Type B pancreatic cell (in vitro differentiated cells): ENCODE results near the gene CCND1. TPM values are rescaled to one million over a fixed set of nuclear protein-coding genes. Genes with fewer than 3 reads are reported as not detected.

Source experiments
- DNase-seq: peaks from one replicate; pipeline ENCODE4 v3.0.0; 2021; ENCODE audit warnings: mixed read lengths; ENCODE audit not compliant: unreplicated experiment; ENCODE audit errors: extremely low spot score
- H3K27ac Mint-ChIP-seq: 2 replicates; pipeline ENCODE4 v1.8.0; 2021; ENCODE audit warnings: mild to moderate bottlenecking, mixed read lengths
- H3K27me3 Mint-ChIP-seq: 2 replicates; pipeline ENCODE4 v1.8.0; 2021; ENCODE audit warnings: mixed read lengths
- H3K36me3 Mint-ChIP-seq: 2 replicates; pipeline ENCODE4 v1.8.0; 2021; ENCODE audit warnings: mixed read lengths
- H3K4me1 Mint-ChIP-seq: one replicate; pipeline ENCODE4 v1.8.0; 2021; ENCODE audit warnings: mixed read lengths; ENCODE audit not compliant: unreplicated experiment
- H3K4me3 Mint-ChIP-seq: 2 replicates; pipeline ENCODE4 v1.8.0; 2021; ENCODE audit warnings: mild to moderate bottlenecking, mixed read lengths
- H3K9me3 Mint-ChIP-seq: 2 replicates; pipeline ENCODE4 v1.8.0; 2021; ENCODE audit warnings: mixed read lengths
- total RNA-seq: library from RNA; stranded (reverse); gene quantifications from 2 replicates; pipeline ENCODE4 v1.2.1, GENCODE V29; 2021; ENCODE audit warnings: low replicate concordance
- TF ChIP-seq, protein P1 (sequence below): fragments of 200-600 bp; sonication (generic); conservative IDR thresholded peaks from 2 replicates; pipeline ENCODE4 v1.5.0; 2021; ENCODE audit warnings: antibody characterized with exemption, mild to moderate bottlenecking

CCND1 gene
- total RNA-seq, 1 donor from 2014 or later, result 299 TPM

DNA sequence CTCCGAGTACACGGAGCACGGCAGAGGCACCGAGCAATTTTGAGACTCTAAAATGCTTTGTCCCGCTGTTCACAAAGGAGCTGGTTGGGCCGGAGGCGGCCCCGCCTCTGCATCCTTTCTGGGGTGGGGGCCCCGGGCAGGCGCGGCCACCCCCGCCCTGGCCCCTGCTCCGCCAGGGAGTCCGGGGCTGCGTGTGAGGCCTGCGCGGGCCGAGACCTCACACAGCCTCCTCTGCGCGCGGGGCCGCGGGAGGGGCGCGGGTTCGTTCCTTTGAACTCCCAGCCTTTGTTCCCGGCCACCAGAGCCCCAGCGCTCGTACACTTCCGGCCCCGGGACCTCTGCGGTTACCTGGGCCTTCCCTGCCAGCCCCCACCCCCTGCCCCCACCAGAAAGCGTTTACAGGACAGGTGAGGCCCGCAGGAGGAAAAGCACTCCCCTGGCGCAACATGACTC is 61.3 kb downstream of the CCND1 start:
- Mint-ChIP-seq H3K36me3 (no peaks in the 10 kb centered on the region), H3K27me3 (peaks cover 48% of the 10 kb centered on the region), H3K4me3 (peak overlapping the region; percentile 79), H3K27ac (no peak overlapping the region), H3K9me3 (no peaks in the 10 kb centered on the region), H3K4me1 (peaks cover 30% of the 10 kb centered on the region)
- TF ChIP-seq, protein P1, sequence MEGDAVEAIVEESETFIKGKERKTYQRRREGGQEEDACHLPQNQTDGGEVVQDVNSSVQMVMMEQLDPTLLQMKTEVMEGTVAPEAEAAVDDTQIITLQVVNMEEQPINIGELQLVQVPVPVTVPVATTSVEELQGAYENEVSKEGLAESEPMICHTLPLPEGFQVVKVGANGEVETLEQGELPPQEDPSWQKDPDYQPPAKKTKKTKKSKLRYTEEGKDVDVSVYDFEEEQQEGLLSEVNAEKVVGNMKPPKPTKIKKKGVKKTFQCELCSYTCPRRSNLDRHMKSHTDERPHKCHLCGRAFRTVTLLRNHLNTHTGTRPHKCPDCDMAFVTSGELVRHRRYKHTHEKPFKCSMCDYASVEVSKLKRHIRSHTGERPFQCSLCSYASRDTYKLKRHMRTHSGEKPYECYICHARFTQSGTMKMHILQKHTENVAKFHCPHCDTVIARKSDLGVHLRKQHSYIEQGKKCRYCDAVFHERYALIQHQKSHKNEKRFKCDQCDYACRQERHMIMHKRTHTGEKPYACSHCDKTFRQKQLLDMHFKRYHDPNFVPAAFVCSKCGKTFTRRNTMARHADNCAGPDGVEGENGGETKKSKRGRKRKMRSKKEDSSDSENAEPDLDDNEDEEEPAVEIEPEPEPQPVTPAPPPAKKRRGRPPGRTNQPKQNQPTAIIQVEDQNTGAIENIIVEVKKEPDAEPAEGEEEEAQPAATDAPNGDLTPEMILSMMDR, result no peak
- peak; percentile 73 for DNase-seq

DNA sequence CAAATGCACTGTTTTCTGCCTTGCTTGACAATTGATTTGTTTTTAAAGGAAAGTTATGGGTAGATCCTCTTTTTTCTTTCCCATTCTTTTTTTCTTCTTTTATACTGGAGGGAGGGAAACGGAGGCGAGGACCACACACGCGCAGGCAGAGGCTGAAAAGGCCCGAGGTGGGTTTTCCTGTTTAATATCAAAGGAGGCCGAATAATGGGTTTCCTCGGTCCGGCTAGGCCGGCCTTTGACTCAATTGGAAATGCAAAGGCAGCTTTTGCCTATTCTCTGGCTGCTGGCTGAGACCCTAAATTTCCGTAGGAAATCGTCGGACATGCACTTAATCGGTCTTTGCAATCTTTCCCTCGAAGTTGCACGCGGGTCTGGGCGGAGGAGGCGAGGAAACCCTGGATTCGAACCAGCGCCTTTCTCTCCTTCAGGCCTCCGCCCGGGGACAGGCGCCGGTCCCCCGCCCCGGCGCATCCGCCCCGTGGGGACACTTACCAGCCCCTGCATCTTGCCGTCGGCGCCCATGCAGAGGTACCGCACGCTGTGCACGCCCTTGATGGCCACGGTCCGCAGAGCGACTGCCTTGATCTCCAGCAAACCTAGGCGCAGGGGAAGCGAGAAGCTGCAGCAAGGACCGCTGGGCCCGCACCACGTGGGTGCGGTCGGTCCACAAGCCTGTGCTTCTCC is 62.0 kb downstream of the CCND1 start:
- TF ChIP-seq, protein P1, result no peak
- peaks cover 33% of the 10 kb centered on the region for H3K4me1 Mint-ChIP-seq
- peak overlapping the region; percentile 79 for H3K4me3 Mint-ChIP-seq
- no peak for DNase-seq
- no peaks in the 10 kb centered on the region for H3K36me3 Mint-ChIP-seq
- H3K27me3 Mint-ChIP-seq, result peaks cover 51% of the 10 kb centered on the region
- no peak overlapping the region for H3K27ac Mint-ChIP-seq
- H3K9me3 Mint-ChIP-seq, result no peaks in the 10 kb centered on the region

DNA sequence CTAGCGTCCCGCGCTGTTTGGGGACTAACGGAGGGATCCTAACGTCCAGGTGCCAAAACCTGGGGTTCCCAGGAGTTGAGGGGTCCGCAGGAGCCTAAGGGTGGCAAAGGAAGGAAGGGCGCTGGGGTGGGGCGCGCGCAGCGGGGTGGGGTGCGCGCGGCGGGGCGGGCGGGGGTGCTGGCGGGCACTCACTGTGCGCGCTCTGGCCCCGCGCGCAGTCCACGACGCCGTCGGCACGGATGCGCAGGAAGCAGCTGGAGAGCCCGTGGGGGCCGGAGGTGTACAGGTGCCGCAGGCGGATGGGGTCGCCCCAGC is 62.5 kb downstream of the CCND1 start:
- TF ChIP-seq, protein P1, result no peak
- Mint-ChIP-seq H3K27me3 (peaks cover 51% of the 10 kb centered on the region), H3K36me3 (no peaks in the 10 kb centered on the region), H3K4me3 (peak overlapping the region; percentile 79), H3K27ac (no peak overlapping the region), H3K9me3 (no peaks in the 10 kb centered on the region), H3K4me1 (peaks cover 33% of the 10 kb centered on the region)
- DNase-seq, result no peak

Other genes with a start within 250 kb of the CCND1 start
- not detected in 2 replicates for gene LINC01488, start 159.5 kb upstream of the CCND1 start, total RNA-seq
- gene LTO1, start 34.2 kb downstream of the CCND1 start, total RNA-seq, result 21.5 and 24.6 TPM in 2 replicates
- gene FGF19, start 62.9 kb downstream of the CCND1 start, total RNA-seq, result 1.7 and 3.5 TPM in 2 replicates
- 0.22 TPM in 1 of 2 replicates, not detected in the other for gene FGF4, start 134.2 kb downstream of the CCND1 start, total RNA-seq
- gene FGF3, start 178.3 kb downstream of the CCND1 start, total RNA-seq, result not detected in 2 replicates